22Rv1 (cell line): ENCODE results near the gene PASK.

Experiments used
- ZFX ChIP-seq: fragments of 450-650 bp; IDR thresholded peaks from 2 replicates; pipeline ENCODE4 v1.6.1; 2017; ENCODE audit warnings: antibody characterized with exemption, borderline replicate concordance
- TF ChIP-seq, protein P1 (sequence below): fragments of 450-650 bp; IDR thresholded peaks from 2 replicates; pipeline ENCODE4 v1.5.1; 2017; ENCODE audit warnings: mild to moderate bottlenecking

DNA sequence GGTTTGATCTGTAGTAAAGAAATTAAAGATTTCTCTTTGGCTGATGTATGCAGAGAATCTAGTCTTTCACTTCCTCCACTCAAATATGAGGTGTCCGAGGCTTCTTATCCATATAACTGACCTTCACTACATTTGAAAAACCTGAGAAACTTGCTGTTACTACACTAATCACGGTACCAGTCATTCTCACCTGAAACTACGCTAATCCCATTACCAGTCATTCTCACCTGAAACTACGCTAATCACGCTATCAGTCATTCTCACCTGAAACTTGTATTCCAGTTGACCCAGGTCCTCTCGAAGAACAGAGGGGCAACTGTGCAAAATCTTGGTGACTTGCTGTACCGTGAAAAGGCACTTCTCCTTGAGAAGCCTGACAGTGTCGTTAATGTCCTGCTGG is 52.3 kb downstream of the PASK start:
- TF ChIP-seq, protein P1, sequence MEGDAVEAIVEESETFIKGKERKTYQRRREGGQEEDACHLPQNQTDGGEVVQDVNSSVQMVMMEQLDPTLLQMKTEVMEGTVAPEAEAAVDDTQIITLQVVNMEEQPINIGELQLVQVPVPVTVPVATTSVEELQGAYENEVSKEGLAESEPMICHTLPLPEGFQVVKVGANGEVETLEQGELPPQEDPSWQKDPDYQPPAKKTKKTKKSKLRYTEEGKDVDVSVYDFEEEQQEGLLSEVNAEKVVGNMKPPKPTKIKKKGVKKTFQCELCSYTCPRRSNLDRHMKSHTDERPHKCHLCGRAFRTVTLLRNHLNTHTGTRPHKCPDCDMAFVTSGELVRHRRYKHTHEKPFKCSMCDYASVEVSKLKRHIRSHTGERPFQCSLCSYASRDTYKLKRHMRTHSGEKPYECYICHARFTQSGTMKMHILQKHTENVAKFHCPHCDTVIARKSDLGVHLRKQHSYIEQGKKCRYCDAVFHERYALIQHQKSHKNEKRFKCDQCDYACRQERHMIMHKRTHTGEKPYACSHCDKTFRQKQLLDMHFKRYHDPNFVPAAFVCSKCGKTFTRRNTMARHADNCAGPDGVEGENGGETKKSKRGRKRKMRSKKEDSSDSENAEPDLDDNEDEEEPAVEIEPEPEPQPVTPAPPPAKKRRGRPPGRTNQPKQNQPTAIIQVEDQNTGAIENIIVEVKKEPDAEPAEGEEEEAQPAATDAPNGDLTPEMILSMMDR: no peak
- TF ChIP-seq ZFX: no peak
